GM08714 (cell line): Measurements from ENCODE around the gene AANAT.
A peak's percentile ranks its signal among the peaks of the same experiment; 100 is the strongest.

Experiments
- H3K4me3 ChIP-seq: fragments of 200-500 bp; sonication (Bioruptor generic); 2 replicates; pipeline ENCODE4 v1.5.1; 2014; ENCODE audit warnings: mild to moderate bottlenecking, low read length, inconsistent platforms
- ZNF274 ChIP-seq: IDR thresholded peaks from 2 replicates; pipeline ENCODE4 v1.6.1; 2012; ENCODE audit warnings: mild to moderate bottlenecking, low read depth, low read length

The AANAT gene

DNA sequence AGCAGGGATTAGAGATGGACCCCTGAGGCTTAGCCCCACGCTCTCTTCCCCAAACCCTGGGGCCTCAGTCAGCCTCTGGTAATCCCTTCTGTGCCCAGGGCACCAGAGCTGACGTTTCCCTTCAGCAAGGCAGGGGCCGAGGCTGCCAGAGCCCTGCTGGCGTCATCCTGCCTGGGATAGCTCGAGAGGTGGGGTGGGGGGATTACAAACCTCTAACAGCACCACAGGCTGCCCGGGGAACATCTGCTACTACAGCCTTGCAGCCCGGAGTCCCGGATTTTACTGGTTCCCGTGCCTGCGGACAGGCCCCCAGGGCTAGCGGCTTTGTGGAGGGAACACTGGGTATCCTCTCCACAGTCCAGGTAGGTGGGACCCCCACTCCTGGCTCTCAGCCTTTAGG lies at the start of gene AANAT:
AANAT (plus strand) TSS at position 238 of the 400 bp plus-strand sequence. CDS start 1,144 bp downstream, outside the sequence.
- no peak for TF ChIP-seq ZNF274
- H3K4me3 ChIP-seq, result no peak within 1 kb of the TSS

DNA sequence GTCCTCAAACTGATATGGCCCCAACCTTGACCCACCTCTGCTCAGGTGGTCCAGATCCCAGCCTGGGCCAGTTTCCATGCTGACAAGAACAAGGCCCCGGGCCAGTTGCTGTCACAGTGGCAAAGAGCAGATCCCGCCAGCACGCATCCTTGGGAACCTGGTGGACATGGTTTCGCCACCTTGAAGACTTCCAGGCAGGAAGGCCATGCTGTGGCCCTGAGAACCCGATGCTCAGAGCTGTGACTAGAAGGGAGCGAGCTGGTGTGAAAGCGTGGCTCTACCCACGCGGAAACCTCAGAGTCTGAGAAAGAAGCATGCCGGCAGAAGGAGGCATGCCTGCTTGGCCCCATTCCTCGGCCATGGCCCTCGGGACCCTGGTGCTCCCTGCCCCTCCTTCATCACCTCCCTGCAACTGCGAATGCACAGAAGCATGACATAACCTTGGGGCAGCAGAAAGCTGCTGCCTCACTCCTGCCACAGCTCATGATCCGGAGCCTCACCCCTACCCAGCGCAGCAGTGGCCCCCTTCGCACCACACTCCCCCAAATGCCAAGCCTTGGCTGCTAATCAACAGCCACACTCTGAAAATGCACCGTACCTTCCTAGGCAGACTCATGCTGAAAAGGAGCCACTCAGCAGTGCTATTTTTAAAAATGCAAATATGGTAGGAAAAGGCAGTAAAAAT lies 47.7 kb upstream of the AANAT start:
- no peak for TF ChIP-seq ZNF274
- H3K4me3 ChIP-seq, result no peak overlapping the region

DNA sequence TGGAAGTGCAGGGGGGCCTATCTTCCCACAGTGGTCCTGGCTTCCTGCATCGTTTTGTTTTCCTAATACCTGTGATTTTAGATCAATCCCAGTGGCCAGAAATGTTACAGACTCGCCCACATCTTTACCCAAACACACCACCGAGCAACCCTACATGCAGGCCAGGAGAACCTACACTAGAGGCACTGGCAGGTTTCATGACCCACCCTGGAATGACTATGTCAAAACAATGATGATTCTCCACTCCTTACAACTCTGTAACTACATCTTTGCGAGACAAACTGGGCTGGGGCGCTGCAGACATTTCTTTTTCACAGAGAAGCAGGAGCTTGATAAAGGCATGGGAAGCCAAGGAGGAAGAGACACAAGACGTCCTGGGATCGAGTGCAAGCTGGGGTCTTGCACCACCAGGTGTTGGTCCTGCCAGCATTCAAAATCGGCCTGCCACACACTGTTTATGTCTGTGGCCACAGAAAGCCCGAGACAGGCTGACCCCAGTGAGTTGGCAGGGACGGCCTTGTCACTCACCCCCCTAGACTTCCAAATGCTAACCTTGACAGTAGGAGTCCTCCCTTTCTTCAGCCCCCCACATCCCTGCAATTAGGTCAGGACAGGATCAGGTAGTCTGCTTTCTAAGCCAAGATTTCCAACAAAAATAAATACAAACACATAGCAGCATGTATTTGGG lies 46.9 kb upstream of the AANAT start:
- no peak overlapping the region for H3K4me3 ChIP-seq
- TF ChIP-seq ZNF274, result no peak

DNA sequence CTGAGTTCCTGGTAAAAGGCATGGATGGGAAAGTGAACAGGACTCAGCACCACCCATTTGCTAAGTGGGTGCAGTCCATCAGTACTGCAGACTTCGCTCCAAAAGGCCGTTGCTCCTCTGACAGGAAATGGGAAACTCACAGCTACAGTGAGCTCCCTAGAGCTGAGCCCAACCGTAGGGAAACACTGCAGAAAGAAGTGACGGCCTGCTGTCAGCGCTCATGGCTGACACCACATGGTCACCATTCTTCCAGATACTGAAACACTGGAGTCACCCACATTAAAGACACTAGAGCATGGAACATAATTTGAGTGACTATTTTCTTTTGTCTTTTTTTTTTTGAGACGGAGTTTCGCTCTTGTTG lies 46.4 kb upstream of the AANAT start:
- TF ChIP-seq ZNF274, result no peak
- no peak overlapping the region for H3K4me3 ChIP-seq

DNA sequence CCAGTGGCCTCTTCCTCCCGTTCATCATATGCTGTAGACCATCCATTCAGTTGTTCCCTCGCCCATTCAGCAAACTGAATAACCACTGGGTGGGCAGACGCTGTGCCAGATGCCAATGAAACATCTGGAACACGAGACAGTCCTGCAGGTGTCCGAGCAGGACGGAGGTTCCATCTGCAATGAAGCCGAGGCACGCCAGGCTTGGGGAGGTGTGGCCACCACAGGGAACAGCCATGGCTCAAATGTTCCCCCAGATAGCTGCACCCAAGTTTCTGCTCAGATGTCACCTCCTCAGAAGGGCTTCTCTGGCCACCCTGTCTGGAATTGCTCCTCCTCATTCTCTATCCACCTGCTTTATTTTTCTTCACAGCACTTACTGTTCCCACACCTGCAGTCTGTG lies 45.0 kb upstream of the AANAT start:
- no peak for TF ChIP-seq ZNF274
- H3K4me3 ChIP-seq, result no peak overlapping the region

DNA sequence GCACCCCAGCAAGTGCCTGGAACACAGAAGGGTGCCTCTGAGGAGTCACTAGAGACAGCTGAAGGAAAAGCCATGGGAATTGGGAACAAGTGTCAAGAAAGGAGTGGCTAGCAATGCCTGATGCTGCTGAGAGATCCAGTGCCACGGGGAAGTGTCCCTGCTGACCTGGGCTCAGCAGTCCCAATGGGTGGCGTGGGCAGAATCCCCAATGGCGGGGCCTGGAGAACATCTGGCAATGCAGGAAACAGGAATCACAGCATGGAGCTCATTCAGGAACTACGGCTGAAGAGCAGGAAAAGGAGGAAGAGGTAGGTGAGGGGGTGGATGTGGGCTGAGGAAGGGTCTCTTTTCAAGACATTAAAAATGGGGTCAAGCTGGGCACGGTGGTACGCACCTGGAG lies 44.5 kb upstream of the AANAT start:
- no peak overlapping the region for H3K4me3 ChIP-seq
- no peak for TF ChIP-seq ZNF274

DNA sequence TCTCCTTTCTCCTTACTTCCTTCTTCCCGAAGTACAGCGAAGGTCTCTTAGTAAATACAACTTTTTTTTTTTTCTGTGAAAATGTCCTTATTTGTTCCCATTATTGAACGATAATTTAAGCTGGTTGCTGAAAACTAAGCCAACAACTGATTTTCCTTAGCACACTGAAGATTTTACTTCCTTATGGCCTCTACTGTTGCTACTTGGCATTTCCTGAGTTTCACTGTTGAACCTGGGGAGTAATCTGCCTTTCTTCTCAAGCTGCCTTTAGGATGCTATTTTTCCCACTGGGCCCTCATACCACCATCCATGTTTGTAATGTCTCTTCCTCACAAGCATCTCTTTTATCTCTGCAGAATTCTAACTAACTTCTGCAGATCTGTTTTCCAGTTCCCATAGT lies 40.5 kb upstream of the AANAT start:
- no peak overlapping the region for H3K4me3 ChIP-seq
- no peak for TF ChIP-seq ZNF274

DNA sequence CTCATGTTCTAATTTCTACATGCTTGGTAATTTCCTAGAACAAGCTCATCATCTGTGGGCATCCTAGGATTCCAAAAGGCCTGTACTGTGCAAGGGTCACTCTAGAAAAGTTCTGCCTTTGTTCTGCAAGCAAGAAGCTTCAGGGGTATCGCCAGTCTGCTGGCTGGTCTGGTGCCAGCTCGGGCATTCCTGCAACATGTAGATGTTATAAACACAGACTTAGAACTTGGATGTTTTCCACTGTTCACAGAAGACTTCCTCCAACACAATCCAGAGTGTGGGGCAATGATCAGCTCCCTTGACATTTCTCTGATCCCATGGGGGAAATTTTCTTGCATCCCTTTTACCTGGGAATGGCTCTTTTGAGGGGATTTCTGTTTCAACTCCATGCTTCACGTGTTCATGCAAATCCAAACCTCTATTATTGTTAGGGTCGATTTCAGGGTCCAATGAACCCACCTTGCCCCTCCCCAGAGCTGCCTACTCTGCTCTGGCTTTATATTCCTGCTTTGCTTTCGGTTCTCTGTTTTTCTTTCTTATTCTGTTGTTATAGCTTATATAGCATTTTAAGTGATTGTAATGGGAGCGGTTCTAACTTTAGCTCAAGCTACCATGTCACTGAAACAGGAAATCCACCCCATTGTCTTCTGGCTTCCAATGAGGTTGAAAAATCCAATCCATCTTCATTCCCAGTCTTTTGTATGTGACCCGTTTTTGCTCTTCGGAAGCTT lies 39.7 kb upstream of the AANAT start:
- no peak for TF ChIP-seq ZNF274
- peak overlapping the region; percentile 35; the same call in 1 of the 2 replicates for H3K4me3 ChIP-seq

DNA sequence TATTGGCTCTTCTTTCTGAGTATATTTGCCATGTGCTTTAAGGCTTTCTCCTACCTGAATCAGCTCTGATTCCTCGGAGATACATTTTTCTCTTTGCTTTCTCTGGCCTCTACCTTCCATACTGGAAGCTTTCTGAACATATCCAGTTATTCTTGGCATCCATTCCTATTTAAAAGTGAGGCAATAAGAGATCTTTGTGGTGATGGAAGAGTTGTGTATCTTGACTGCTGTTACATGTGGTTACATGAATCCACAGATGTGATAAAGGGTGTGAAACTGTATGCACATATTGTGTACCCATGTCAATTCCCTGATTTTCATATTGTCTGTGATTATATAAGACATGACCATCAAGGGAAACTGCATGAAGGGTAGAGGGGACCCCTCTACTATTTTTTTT lies 38.9 kb upstream of the AANAT start:
- TF ChIP-seq ZNF274, result no peak
- H3K4me3 ChIP-seq, result no peak overlapping the region

DNA sequence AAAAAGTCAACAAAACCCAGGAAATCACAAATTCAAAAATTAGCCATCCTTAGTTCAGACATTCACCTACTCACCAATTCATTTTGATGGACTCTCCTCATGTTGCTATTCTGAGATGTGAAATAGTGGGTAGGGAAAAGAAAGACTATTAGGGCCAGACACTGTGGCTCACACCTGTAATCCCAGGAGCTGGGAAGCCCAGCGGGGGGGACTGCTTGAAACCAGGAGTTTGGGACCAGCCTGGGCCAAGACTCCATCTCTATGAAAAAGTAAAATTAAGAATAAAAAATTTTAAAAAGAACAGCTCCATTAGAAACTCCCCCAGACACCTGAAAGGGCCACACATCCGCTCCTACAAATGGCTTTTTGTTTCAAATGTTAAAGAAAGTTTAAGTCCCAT lies 35.9 kb upstream of the AANAT start:
- H3K4me3 ChIP-seq, result no peak overlapping the region
- no peak for TF ChIP-seq ZNF274

DNA sequence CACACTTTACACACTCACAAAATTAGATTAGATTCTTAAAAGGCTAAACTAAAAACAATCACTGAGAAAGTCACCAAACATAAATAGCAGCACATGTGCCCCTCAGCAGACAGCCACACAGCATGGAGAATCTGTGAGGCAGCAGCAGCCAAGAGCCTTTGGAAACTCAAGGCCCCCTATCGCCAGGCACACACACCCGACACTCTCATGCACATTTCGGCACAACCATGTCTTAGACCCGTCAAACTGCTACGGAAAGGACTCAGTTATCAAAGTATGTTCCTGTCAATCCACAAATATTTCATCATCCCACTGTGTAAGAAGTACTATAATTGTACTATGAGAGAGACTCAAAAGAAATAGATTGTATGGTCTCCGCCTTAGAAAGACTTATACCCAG lies 35.4 kb upstream of the AANAT start:
- TF ChIP-seq ZNF274, result no peak
- no peak overlapping the region for H3K4me3 ChIP-seq

DNA sequence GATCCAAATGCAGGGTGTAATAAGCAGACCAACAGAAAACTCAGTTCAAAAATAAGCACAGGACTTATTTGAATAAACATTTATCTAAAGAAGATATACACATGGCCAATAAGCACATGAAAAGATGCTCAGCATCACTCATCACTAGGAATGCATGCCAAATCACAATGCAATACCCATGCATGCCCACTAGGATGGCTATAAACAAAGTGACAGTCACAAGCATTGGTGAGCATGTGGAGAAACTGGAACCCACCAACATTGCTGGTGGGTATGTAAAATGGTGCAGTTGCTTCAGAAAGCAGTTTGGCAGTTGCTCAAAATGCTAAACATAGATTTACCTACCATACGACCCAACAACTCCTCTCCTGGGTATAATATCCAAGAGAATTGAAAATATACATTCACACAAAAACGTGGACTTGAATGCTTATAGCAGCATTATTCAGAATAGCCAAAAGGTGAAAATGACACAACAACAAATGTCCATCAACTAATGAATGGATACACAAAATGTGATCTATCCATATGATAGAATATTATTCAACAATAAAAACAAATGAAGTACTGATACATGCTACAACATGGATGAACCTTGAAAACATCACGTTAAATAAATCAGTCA lies 34.6 kb upstream of the AANAT start:
- no peak overlapping the region for H3K4me3 ChIP-seq
- no peak for TF ChIP-seq ZNF274

DNA sequence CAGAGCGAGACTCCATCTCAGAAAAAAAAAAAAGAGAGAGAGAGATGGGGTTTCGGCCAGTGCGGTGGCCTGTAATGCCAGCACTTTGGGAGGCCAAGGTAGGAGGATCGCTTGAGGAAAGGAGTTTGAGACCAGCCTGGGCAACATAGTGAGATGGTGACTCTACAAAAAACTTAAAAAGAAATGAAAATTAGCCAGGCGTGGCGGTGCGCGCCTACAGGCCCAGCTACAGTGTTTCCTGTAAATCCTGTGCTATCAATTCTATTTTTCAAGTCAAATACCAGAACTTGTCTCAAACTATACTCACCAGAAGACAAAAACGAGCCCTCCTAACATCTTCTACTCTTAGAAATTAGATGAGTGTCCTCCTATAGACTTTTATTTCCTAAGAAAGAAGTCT lies 33.7 kb upstream of the AANAT start:
- no peak overlapping the region for H3K4me3 ChIP-seq
- TF ChIP-seq ZNF274, result no peak

DNA sequence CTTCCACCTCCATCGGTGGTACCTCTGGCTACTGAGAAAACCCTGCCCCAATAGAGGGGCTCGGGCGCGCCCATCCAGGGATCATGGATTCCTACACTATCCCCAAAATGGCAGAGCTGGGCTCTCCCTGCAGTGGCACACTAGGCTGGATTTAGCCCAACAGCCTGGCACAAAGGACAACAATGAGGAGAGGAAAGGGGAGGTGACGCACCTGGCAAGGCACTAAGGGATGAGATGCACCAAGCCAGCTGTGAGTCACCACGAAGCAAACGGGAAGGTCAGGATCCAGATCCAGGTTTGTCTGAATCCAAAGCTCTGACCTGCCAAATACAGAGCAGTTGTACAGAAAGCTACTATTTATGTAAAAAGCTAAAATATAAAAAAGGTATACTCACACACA lies 32.5 kb upstream of the AANAT start:
- no peak overlapping the region for H3K4me3 ChIP-seq
- no peak for TF ChIP-seq ZNF274

DNA sequence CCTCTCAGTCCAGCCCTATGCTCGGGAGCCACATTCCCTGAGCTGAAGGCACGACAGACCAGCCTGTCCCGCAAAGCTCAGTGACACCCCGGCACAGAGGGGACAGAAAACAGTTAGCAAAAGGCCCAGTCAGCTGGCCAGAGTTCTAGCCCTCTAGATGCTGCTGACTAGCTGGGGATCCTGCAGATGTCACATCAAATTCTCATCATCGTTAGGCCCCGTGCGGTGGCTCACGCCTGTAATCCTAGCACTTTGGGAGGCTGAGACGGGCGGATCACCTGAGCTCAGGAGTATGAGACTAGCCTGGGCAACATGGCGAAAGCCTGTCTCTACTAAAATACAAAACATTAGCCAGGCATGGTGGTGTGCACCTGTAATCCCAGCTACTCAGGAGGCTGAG lies 31.7 kb upstream of the AANAT start:
- TF ChIP-seq ZNF274, result no peak
- no peak overlapping the region for H3K4me3 ChIP-seq
